NCI-H2196 treated with DMSO at 0.1 percent for 48 hours (cell line): ENCODE results near the gene EPAS1.

ENCODE experiments used
- DNase-seq: peaks from one replicate; lab custom pipeline; 2025; ENCODE audit not compliant: unreplicated experiment; lab: John Stamatoyannopoulos, UW

The EPAS1 gene

GRCh38 chr2:46273225-46273863 is 23.9 kb upstream of the EPAS1 start:
- DNase-seq, result no peak

- no peak for DNase-seq
These were observed 23.3 kb upstream of the EPAS1 start for GRCh38 chr2:46273919-46274318.

- DNase-seq, result no peak
These were observed 22.6 kb upstream of the EPAS1 start for GRCh38 chr2:46274586-46274985.

GRCh38 chr2:46275995-46276394 is 21.2 kb upstream of the EPAS1 start:
- DNase-seq, result no peak

GRCh38 chr2:46276642-46277041 is 20.6 kb upstream of the EPAS1 start:
- no peak for DNase-seq

DNA sequence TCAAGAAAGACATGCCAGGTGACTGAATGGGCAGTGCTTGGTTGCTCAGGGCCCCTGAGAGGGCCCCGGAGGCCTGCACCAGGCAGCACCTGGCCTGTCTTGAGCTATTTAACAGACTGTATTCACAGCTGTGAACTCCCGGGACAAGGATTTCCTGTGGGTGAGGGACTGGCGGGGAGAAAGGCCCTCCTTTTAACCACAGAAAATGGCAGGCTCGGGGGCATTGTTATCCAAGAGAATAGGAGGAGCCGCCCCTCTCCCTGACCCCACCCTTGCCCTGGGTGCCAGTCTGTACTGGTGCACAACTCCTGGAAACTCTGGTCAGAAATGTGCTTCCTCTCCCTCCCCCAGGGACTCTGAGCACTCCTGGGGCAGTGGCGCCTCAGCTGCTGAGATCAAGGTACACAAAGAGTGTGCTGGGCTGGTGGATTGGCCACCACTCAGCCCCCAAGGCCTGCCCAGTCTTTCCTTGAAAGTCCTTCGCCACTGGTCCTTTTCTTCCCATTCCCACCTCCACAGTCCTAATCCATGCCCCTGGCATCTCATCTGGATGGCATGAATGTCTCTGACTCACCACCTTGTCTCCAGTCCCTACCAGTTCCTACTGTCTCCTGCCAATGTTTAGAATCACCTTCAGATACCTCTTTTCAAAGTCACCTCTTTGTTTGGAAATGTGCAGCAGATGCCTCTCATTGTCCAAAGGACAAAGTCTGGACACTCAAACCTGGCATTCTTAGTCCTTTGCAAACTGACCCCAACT is 19.6 kb upstream of the EPAS1 start:
- no peak for DNase-seq

DNA sequence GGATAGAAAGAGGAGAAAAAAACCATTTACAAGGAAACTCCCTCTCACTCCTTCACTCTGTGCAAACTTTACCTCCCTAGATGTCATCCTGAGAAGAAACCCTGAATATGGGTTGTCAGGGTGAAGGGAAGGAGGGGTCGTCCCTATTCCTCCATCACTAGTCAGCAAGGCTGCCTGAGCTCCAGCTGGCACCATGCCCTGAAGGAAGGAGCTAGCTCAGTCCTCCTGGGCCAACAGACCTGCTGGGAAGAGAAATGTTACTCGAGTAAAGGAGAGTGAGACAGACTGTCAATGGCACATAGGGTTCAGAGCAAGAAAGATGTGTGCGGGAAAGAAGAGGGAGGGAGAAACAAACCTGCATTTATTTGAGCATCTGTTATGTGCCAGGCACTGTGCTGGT is 18.3 kb upstream of the EPAS1 start:
- DNase-seq, result no peak

GRCh38 chr2:46281939-46282338 is 15.3 kb upstream of the EPAS1 start:
- DNase-seq, result no peak

- DNase-seq, result no peak
These were observed 13.5 kb upstream of the EPAS1 start for GRCh38 chr2:46283693-46284092.

- no peak for DNase-seq
These were observed 12.9 kb upstream of the EPAS1 start for GRCh38 chr2:46284260-46284659.

DNA sequence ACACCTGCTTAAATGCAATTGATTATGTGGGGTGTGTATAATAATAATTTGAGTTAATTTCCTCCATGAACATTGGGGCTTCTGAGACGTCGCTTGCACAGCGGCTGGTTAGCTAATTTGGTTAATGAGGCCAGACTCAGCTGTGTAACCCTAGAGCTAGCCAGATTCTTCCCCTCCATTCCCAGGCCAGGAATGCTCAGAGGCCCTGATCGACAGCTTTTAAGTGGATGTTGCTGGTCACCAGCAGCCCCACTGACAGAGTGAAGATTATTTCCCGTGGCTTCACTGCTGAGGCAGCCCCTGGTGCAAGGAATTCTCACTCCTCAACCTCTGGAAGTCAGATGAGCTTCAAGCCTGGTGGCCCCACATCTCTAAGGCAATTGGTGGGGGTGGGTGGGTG is 12.4 kb upstream of the EPAS1 start:
- DNase-seq, result no peak

DNA sequence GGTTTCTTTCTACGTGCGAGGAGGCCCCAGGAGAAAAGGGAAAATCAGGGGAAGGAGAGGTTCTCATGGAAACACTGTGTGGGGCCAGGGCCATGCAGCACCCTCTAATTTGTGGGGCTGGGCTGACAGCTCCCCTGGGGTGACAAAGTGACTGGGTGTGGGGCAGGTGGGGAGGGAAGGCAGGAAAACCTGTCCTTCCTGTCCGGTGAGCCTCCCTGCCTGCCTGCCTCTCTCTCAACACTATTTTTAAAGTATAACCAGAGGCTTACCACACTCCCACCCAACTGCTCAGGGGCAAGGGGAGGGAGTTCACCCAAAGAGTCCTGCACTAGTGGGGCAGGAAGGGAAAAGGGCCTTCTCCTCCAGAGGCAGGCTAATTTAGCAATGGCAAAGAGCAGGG is 10.5 kb upstream of the EPAS1 start:
- no peak for DNase-seq

- no peak for DNase-seq
These were observed 7.1 kb upstream of the EPAS1 start for GRCh38 chr2:46290078-46290477.

- DNase-seq, result no peak
These were observed 3.7 kb upstream of the EPAS1 start for GRCh38 chr2:46293466-46293865.

DNA sequence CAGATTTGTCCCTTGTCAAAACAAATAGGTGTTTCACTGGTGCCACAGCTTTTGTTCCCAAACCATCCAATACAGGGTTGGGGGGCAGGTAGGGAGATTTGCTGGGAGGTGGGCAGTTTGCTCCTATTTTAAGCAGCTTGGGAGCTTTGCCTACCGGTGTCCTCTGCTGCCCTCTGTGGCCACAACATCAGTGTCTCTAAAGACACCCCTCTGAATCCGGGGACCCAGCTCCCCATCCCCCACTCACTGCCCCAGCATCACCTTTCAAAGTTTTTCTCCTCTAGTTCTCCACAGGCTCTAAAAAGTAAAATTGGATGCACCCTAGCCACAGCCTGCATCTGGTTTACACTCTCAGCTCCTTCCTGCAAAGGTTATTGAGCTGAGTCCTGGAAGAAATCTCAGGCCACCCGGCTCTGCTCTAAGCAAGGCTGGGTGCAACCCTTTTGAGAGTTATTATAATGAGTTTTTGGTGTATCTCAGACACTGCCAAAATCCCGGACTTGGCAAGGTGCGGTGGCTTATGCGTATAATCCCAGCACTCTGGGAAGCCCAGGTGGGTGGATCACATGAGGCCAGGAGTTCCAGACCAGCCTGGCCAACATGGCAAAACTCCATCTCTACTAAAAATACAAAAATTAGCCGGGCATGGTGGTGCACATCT is 2.9 kb upstream of the EPAS1 start:
- DNase-seq, result no peak

- DNase-seq, result no peak
These were observed 879 bp upstream of the EPAS1 start for GRCh38 chr2:46296216-46296839.

DNA sequence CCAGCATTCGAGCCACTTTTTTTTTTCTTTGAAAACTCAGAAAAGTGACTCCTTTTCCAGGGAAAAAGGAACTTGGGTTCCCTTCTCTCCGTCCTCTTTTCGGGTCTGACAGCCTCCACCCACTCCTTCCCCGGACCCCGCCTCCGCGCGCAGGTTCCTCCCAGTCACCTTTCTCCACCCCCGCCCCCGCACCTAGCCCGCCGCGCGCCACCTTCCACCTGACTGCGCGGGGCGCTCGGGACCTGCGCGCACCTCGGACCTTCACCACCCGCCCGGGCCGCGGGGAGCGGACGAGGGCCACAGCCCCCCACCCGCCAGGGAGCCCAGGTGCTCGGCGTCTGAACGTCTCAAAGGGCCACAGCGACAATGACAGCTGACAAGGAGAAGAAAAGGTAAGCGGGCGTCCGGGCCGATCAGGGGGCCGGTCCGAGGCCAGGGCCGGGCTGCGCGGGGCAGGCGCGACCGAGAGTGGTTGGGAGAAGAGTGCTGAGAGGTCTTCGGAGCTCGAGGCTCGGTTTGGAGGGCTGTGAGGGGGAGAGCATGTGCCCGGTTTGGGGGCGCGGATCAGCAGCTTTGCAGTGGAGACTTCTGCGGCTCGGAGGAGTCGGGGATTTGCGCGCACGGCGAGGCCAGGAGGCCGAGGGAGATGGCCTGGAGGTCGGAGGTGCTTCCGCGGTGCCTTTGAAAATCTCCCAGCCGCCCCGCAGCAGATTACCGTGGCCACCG is 502 bp downstream of the EPAS1 start:
- DNase-seq, result peak; percentile 35

DNA sequence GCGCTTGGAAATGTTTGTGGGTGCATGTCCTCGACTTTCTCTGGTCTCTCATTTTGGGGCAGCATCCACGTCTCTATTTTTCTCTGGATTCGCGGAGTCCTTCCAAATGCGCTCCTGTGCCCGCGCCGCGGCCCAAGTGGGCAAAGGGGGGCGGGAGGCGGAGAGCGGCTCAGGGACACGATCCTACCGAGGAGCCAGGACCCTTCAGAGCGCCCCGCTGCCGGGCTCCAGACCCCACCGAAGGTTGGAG is 990 bp downstream of the EPAS1 start:
- DNase-seq, result no peak

DNA sequence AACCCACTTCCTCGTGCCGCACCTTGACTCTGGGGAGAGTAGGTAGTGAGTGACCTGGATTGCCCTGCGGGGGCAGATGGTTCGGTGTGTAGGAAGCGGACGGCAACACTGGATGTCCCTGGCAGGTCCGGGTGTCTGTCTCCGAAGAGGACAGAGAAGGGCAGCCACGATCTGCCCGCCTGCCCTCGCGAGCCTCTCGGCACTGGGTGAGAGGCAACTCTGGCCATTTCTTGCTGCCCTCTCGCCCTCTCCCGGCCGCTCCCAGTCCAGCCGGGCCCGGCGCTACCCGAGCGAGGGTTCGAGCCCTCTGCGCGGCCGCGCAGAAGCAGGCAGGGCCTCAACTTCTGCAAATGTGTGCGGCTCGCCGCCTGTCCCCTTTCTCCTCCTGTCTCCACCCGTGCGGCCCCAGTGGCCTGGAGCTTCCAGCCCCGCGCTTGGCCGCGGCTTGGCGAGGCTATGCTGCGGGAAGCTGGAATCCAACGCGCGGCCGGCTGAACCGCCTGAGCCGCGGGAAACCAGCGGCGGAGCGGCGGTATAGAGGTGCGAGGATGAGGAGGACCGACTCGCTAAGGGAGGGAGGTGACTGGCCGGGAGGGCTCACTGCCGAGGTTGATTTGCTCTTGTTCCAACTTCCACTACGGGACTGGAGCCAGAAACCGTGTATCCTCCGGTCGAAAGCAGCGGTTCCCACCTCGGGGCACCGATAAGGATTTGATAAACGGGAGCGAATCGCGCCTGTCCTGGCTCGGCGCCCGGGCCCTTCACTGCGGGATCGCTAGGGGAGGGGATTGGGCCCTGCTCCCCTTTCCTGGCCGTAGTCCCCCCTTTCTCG is 1.5 kb downstream of the EPAS1 start:
- no peak for DNase-seq

- DNase-seq, result no peak
These were observed 2.4 kb downstream of the EPAS1 start for GRCh38 chr2:46299365-46300263.
